ENCODE results near the gene TNS4.

TNS4 gene

GRCh38 chr17:40471846-40472732, 29.3 kb downstream of the TNS4 start:
- H3K27me3 ChIP-seq (ENCODE audit: insufficient read depth, poor library complexity, severe bottlenecking): peaks cover 2% of the 10 kb centered on the region
- TF ChIP-seq GABPA (IDR thresholded peaks at IDR 0.05; ENCODE audit: low read depth) (no peak), POLR2AphosphoS5 (IDR thresholded peaks at IDR 0.05; ENCODE audit: low read depth) (no peak), REST (IDR thresholded peaks at IDR 0.05; ENCODE audit: insufficient replicate concordance, low read depth) (no peak), SPI1 (IDR thresholded peaks at IDR 0.05; ENCODE audit: borderline replicate concordance, low read depth) (no peak), CTCF (IDR thresholded peaks at IDR 0.05; ENCODE audit: insufficient read depth, low read length) (no peak)
- no peak for DNase-seq (ENCODE audit: low read depth in 1 of 2, low spot score in 1 of 2)
- H3K4me3 ChIP-seq (replicated peaks; ENCODE audit: insufficient read depth, low read length): no peak overlapping the region
- H3K27ac ChIP-seq (replicated peaks): no peak overlapping the region

- TF ChIP-seq POLR2AphosphoS5 (IDR thresholded peaks at IDR 0.05; ENCODE audit: low read depth): no peak
- TF ChIP-seq GABPA (IDR thresholded peaks at IDR 0.05; ENCODE audit: low read depth): no peak
- no peak for TF ChIP-seq SPI1 (IDR thresholded peaks at IDR 0.05; ENCODE audit: borderline replicate concordance, low read depth)
- TF ChIP-seq CTCF (IDR thresholded peaks at IDR 0.05; ENCODE audit: insufficient read depth, low read length): no peak
- no peak for TF ChIP-seq REST (IDR thresholded peaks at IDR 0.05; ENCODE audit: insufficient replicate concordance, low read depth)
- no peak overlapping the region for H3K27ac ChIP-seq (replicated peaks)
- H3K4me3 ChIP-seq (replicated peaks; ENCODE audit: insufficient read depth, low read length): no peak overlapping the region
- no peak for DNase-seq (ENCODE audit: low read depth in 1 of 2, low spot score in 1 of 2)
- peaks cover 2% of the 10 kb centered on the region for H3K27me3 ChIP-seq (ENCODE audit: insufficient read depth, poor library complexity, severe bottlenecking)
Measured at GRCh38 chr17:40470932-40471828, 30.2 kb downstream of the TNS4 start.

- Histone ChIP-seq H3K4me3 (replicated peaks; ENCODE audit: insufficient read depth, low read length) (no peak overlapping the region), H3K27ac (replicated peaks) (no peak overlapping the region), H3K27me3 (ENCODE audit: insufficient read depth, poor library complexity, severe bottlenecking) (peaks cover 2% of the 10 kb centered on the region)
- DNase-seq (ENCODE audit: low read depth in 1 of 2, low spot score in 1 of 2): no peak
- TF ChIP-seq GABPA (IDR thresholded peaks at IDR 0.05; ENCODE audit: low read depth) (no peak), REST (IDR thresholded peaks at IDR 0.05; ENCODE audit: insufficient replicate concordance, low read depth) (no peak), POLR2AphosphoS5 (IDR thresholded peaks at IDR 0.05; ENCODE audit: low read depth) (no peak)
Measured at GRCh38 chr17:40469805-40470675, 31.4 kb downstream of the TNS4 start.

Measured in HL-60 (cell line).